Panc1 (cell line): Measurements from ENCODE around the gene USP3.

Source experiments
- CTCF ChIP-seq: fragments of 450-650 bp; IDR thresholded peaks from 2 replicates; pipeline ENCODE4 v1.5.1; 2017; ENCODE audit warnings: mild to moderate bottlenecking
- POLR2AphosphoS5 ChIP-seq: IDR thresholded peaks from 2 replicates; pipeline ENCODE4 v1.6.1; 2012; ENCODE audit warnings: mild to moderate bottlenecking, low read depth, low read length, moderate library complexity

- TF ChIP-seq CTCF (no peak), POLR2AphosphoS5 (no peak)
Measured at GRCh38 chr15:63605036-63605435, 100.6 kb downstream of the USP3 start.
